Stimulated activated CD4-positive, alpha-beta T cell treated with anti-CD3 and anti-CD28 coated beads, TNF-alpha, amount 100 ng/mL, for 24 hours (primary cell): ENCODE measurements around the gene MRPS12.
"Not testable (repeated sequence)": the region's sequence is repeated elsewhere in the genome, so short reads cannot be mapped to it uniquely, and the experiment has no call there.

Source experiments
- DNase-seq, 3 experiments: peaks; one replicate each; pipeline ENCODE4 v3.0.0-alpha.2; 2020; ENCODE audit warnings: low read depth in 3 of 3

Gene MRPS12

DNA sequence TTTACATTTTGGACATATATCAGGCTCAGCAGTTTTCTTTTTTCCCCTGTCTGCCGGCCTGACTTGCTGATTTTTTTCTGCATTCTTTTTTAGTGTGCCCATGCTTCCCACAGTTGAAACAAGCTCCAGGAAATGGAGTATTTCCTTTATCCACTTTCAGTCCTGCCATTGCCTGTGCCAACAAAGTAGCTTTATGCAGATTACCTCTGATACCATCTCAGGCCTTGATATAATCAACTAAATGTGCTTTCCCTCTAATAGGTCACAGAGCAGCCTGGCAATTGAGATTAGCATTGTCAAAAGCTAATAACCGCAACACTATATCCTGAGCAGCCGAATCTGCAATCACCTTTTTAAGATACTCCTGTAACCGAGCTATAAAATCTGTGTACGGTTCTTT is 9.2 kb downstream of the MRPS12 start:
- no peak for DNase-seq

DNA sequence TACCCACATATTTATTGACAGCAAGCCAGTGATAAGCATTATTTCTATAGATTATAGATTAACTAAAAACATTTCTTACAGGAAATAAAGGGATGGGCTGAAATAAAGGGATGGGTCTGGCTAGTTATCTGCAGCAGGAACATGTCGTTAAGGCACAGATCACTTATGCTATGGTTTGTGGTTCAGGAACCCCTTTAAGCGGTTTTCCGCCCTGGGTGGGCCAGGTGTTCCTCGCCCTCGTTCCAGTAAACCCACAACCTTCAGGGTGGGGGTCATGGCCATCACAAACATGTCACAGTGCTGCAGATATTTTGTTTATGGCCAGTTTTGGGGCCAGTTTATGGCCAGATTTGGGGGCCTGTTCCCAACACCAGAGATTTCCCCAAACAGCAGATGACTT is 10.7 kb downstream of the MRPS12 start:
- not testable (repeated sequence) for DNase-seq

DNA sequence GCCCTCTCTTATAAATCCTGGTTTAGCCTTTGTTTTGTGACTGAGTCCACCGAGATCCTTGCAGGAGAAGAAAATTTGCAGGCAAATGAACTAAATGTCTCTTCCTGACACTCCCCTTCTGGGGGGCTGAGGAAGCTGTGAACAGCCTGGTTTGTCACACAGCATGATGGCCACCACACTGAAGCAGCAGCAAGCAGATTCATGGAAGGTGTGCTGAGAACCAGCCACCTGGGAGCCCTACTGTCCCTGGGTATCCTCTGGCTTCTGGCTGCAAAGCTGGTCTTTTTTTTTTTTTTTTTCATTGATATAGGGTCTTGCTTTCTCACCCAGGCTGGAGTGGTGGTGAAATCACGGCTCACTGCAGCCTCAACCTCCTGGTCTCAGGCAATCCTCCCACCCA is 11.2 kb downstream of the MRPS12 start:
- no peak for DNase-seq

DNA sequence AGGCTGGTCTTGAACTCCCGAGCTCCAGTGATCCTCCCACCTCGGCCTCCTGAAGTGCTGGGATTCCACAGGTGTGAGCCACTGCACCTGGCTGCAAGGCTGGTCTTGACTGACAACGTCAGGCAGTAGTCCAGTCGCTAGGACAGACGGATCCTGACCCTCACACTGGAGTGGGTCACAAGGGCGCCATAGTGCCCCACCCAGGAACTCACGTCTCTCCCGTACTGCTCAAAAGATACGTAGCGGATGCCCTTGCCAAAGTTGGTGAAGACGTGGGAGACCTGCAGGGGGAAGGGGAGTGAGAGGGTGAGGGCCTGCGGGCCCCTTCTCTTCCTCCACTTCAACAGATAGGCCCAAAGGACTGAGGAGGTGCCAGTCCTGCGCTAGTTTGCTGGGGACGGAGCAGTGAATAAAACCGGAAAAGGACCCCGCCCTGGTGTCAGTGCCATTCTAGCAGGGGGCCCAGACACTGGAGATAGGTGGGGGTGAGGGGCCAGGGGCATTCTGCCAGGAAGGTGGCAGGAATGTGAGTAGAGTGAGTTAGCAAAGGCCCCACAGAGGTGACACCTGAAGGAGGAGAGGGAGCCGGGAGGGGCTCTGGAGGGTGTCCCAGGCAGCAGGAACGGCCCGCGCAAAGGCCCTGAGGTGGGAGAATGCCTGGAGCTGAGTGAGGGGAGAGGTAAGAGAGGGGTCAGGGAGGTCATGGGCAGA is 11.9 kb downstream of the MRPS12 start:
- no peak for DNase-seq

DNA sequence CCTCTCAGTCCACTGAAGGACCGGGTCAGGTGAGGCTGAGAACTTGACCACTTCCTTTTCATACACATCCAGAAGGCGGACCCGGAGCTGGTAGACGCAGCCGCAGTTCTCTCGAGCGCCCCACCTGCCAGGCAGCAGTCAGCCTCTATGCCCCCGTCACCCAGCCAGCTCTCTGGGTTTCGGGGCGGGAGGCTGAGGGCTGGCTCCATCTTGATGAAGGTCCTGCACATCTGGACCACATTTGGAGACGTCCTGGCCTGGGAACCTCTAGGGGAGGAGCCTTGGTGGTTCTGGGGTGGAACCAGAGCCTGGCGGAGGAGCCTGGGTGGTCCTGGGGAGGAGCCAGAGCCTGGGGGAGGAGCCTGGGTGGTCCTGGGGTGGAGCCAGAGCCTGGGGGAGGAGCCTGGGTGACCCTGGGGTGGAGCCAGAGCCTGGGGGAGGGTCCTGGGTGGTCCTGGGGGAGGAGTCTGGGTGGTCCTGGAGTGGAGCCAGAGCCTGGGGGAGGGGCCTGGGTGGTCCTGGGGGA is 14.3 kb downstream of the MRPS12 start:
- no peak for DNase-seq

DNA sequence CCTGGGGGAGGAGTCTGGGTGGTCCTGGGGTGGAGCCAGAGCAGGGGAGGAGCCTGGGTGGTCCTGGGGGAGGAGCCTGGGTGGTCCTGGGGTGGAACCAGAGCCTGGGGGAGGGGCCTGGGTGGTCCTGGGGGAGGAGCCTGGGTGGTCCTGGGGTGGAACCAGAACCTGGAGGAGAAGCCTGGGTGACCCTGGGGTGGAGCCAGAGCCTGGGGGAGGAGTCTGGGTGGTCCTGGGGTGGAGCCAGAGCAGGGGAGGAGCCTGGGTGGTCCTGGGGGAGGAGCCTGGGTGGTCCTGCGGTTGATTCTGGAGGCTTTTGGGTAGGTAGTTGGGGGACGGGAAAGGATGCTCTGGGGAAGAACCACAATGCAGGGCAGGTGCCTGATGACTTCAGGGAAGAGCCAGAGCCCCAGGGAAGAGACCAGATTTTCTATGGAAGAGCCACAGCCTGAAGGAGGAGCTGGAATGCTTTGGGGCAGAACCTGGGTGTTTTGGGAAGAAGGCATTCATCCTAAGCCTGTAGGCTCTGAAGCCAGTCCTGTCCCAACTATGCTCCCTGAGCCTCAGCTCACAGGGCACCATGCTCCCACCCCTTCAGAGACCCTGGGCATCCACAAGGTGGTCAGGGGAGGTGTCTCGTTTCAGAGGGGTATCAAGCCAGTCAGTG is 15.0 kb downstream of the MRPS12 start:
- no peak for DNase-seq

DNA sequence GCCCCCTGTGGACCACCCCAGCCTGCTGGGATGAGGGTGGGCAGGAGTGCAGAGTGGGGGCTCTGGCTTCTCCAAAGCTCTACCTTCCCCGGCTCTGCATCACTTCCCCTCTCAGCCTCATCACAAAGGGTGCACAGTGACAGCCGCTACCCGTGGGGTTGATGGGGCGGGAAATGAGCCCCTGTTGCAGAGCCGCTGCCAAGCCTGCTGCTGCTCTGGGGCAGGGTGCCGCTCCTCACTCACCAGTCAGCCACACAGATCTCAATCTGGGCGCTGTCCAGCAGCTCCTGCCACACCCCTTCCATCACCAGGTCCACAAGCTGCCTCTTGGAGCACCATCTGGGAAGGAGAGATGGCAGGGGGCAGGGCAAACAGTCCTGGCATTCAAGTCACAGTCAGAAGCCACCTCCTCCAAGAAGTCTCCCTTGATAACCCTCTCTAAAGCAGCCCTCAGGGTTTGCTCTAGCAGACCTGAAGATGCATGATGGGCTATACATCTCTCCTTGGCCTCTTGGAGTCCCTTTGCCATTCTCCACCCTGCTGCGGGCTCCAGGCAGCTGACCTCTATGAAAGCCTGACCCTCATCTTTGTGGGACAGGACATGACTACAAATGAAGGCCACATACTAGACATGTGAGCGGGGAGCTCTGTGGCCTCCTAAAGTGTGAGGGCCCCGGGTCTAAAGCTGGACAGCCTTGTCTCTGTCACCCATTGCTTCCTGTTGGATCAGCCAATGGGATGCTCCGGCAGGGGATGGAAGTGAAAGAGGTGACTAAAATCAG is 15.7 kb downstream of the MRPS12 start:
- DNase-seq = no peak

DNA sequence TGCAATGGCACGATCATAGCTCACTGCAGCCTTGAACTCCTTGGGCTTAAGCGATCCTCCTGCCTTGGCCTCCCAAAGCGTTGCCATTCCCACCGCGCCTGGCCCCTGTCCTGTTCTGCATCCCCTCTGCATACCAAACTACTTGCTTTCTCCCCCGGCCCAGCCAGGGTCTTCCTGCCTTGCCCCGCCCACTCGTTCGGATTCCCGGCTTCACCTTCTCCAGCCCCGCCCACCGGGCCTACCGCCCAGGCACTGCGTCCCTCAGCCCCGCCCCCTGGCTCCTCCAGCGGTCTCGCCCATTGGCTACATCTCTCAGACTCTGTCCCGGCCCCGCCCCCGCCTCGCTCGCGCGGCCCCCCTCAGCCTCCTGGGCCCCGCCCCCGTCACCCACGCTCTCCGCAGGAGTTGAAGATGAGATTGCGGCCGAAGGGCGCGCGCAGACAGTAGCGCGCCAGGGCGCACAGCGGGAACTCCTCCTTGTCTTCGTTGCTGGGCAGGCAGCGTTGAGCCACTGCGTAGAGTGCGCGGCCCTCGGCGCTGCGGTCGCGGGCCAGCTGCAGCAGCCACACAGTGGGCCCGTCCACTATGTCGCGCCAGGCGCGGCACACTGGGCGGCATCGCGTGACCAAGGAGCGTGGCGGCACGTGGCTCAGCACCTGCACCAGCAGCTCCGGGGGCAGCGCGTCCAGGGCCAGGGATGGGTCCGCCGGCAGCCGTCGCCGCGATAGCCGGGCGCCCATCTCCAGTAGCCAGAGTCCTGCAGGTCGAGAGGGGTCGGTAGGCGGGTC is 19.0 kb downstream of the MRPS12 start:
- peak; percentile 64 to 89 (median 69) for DNase-seq

DNA sequence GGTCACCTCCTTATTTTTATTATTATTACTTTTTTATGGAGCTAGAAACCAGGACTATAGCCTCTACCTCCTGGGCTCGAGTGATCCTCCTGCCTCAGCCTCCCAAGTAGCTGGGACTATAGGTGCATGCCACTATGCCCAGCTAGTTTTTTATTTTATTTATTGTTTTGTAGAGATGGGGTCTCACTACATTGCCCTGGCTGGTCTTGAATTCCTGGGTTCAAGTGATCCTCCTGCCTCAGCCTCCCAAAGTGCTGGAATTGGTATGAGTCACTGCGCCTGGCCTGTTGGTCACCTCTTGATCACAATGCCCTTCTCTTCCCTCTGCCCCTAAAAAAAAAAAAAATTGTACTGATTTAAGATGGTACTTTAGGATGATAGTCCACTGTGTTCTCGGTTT is 20.4 kb downstream of the MRPS12 start:
- no peak for DNase-seq

DNA sequence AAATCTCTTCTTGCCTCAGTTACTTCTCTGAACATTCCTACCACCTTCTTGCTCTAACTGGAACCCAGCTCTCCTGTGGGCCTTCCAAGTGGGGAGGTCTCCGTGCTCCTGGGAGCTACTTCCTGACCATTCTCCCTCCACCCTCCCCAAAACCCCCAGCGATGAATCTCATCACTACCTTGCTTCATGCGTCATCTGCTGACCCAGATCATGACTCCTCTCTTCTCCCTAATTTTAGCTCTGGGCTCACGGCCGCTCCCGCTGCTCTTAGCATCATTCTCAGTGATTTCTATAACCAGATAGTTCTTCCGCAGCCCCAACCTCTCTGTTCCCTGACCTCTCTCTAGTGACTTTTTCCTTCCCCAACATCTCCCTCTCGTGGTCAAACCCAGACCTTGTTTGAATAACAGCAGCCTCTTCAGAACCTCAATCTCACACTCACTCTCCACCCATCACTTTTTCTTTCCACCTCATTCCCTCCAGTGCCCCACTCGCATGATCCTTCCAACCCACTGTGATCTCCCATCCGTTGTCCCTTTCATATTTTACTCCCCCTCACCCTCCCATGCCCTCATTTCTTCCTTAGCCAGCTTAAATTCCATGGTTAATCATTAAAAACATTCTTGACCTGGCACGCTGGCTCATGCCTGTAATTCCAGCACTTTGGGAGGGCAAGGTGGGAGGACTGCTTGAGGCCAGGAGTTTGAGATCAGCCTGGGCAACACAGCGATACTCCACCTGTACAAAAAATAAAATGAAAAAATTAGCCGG is 21.8 kb downstream of the MRPS12 start:
- no peak for DNase-seq

DNA sequence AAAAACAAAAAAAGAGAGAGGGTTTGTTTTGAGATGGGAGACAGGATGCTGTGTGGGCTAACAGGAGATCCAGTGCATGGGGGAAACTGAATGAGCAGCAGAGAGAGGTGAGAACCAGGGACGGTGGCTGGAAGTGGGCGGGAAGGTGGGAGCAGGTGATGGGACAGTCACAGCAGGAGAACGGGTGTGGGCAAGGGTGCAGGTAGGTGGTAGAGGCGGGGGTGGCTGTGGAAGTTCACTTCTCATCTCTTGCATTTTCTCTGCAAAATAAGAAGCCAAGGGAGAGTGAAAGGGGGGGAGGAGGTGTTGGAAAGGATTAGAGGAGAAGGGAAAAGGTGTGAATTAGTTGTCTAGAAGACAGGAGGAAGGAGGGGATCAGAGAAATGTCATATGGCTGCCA is 22.9 kb downstream of the MRPS12 start:
- no peak for DNase-seq

DNA sequence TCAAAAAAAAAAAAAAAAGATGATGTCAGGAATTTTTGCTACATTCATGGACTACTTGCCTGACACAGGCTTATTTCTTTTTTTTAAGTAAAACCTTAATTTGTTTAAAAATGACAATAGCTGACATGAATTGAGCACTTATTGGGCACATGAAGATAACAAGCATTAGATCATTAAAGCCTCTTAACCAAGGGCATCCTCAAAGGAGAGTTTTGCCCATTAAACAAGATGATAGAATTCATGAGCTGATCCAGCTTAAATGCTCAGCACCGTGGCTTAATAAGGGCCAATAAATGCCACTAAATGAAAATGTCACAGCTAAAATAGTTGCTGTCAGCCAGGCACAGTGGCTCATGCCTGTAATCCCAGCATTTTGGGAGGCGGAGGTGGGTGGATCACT is 25.5 kb downstream of the MRPS12 start:
- no peak for DNase-seq

DNA sequence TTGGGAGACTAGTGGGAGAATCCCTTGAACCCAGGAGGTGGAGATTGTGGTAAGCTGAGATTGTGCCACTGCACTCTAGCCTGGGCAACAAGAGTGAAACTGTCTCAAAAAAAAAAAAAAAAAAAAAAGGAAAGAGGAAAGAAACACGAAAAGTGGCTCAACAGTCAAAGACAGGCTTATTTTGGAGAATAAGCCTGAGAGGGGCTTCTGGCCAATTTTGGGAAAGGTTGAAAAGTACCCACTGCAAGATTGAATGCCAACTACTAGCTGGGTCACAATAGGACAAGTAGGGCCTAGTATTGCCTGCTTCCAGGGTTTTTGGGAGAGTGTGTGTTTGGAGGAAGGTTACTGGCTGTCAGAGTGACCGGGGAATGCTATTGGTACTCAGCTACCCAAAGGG is 27.6 kb downstream of the MRPS12 start:
- DNase-seq = no peak

DNA sequence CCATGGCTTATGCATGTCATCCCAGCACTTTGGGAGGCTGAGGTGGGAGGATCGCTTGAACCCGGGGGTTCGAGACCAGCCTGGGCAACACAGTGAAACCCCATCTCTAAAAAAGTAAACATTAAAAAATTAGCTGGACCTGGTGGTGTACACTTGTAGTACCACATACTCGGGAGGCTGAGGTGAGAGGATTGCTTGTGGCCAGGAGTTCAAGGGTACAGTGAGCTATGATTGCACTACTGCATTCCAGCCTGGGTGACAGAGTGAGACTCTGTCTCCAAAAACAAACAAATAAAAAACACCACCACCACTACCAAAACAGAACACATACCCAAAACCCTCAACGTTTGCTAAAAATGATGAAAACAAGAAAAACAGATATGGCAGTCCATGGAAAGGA is 28.9 kb downstream of the MRPS12 start:
- DNase-seq = no peak

DNA sequence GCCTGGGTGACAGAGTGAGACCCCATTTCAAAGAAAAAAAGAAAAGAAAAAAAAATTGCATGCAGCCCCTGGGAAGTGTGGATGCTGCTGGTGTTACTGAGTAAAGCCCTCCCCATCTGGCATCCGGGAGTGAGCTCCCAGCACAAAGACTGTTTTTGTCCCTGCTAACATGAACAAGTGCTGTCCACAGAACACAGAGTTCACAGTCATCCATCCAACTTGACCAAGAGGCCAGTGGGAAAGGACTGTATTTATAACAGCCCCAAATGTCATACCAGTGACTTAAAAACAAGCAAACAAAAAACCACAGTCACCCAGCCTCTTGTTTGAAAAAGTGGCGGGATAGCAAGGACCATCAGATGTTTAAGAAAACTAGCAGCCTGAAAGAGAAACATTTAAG is 34.0 kb downstream of the MRPS12 start:
- DNase-seq = no peak

DNA sequence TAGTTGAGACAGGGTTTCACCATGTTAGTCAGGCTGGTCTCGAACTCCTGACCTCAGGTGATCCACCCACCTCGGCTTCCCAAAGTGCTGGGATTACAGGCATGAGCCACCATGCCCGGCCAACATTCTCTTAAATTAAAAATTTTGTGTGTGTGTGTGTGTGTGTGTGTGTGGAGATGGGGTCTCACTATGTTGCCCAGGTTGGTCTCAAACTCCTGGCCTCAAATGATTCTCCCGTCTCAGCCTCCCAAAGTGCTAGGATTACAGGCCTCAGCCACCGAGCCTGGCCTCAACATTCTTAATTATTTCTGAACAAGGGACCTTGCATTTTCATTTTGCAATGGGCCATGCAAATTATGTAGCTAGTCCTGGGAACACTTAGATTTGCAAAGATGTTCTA is 35.4 kb downstream of the MRPS12 start:
- DNase-seq = not testable (repeated sequence)

DNA sequence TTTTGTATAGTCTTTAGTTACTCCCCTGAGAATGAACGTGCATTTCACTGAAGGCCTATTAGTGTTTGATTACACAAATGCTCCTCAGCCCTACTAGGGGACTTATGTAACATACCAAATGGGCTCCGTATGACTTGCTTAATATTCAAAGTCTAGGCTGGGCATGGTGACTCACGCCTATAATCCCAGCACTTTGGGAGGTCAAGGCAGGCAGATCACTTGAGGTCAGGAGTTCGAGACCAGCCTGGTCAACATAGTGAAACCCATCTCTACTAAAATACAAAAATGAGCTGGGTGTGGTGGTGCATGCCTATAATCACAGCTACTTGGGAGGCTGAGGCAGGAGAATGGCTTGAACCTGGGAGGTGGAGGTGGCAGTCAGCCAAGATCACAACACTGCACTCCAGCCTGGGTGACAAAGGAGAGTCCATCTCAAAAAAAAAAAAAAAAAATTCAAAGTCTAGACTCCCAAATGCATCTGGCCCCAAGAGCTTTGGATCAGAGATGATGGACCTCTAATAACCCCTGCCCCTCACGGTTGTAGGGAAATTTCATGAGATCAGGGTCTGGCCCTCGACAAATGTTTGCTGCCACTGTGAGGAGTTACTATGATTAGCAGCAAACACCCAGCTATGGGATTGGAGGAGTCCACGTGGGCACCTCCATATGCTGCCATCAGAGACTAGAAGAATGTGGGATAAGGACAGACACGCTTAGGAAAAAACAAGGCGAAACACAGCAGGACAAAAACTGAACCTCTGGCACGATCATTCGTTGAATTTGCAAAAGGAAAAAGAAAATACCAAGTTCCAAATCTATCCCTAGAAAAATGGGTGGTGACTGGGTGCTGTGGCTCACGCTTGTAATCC is 40.2 kb downstream of the MRPS12 start:
- DNase-seq = no peak

DNA sequence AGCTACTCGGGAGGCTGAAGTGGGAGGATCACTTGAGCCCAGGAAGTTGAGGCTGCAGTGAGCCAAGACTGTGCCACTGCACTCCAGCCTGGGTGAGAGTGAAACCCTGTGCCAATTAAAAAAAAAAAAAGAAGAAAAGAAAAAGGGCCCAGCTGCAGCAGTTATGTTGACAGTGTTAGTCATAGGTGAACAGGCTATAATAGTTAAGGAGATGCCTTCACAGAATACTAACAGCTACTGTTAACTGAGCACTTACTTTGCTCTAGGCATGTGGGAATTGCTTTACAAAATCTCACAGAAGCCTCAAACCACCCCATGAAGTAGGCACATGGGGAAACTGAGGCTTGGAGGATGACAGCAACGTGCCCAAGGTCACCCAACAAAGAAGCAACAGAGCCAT is 40.9 kb downstream of the MRPS12 start:
- DNase-seq = no peak

DNA sequence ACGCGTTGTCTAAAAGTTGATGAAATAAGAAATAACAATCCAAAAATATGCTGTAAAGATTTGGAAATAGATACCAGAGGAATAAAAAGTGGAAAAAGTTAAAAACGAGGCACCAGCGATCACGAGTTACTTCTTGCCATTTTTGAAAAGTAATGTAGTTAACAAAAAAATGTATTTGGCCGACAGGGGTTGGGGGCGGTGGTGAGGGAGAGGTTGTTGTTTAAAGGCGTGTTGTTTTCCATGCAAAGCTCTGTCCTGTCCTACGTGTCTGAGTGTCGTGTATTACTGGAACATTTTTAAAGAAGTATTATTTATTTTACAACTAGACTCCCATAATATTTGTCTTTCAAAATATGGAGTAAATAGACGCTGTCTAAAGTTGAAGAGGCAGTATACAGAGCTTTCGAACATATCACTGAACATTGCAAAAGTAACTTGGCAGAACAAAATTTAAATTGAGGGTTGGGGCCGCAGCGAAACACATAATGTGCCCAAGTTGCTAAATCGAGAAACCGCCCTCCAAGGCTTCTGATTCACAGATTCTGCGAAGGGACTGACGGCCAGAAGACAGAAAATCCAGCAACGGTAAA is 44.0 kb downstream of the MRPS12 start:
- no peak for DNase-seq
